HepG2 (cell line): ENCODE results near the gene SELENOH. TPM values are rescaled to one million over a fixed set of nuclear protein-coding genes. Genes with fewer than 3 reads are reported as not detected.

ENCODE experiments used
- ATM ChIP-seq: fragments of 450-650 bp; IDR thresholded peaks from 2 replicates; pipeline ENCODE4 v1.7.1; 2017; ENCODE audit warnings: mild to moderate bottlenecking, borderline replicate concordance
- CBX5 ChIP-seq: sonication (generic); formaldehyde crosslinking; IDR thresholded peaks from 2 replicates; pipeline ENCODE4 v1.4.0; 2020; ENCODE audit warnings: missing genetic modification reagents, borderline replicate concordance
- GTF2F1 ChIP-seq: fragments of 150-350 bp; IDR thresholded peaks from 2 replicates; pipeline ENCODE4 v1.6.1; 2014; ENCODE audit warnings: low read length
- HDAC2 ChIP-seq: sonication (generic); formaldehyde crosslinking; IDR thresholded peaks from 2 replicates; pipeline ENCODE4 v1.4.0; 2020; ENCODE audit warnings: missing genetic modification reagents
- HIVEP1 ChIP-seq: sonication (generic); formaldehyde crosslinking; IDR thresholded peaks from 2 replicates; pipeline ENCODE4 v1.4.0; 2020; ENCODE audit warnings: mild to moderate bottlenecking, missing genetic modification reagents
- IRF2 ChIP-seq: IDR thresholded peaks from 2 replicates; pipeline ENCODE4 v1.6.1; 2018; ENCODE audit warnings: missing genetic modification reagents, missing compliant biosample characterization
- MEIS2 ChIP-seq: sonication (generic); formaldehyde crosslinking; IDR thresholded peaks from 2 replicates; pipeline ENCODE4 v1.9.0; 2021; ENCODE audit warnings: mild to moderate bottlenecking, missing genetic modification reagents
- MIER3 ChIP-seq: IDR thresholded peaks from 2 replicates; pipeline ENCODE4 v1.6.1; 2016; ENCODE audit warnings: missing compliant biosample characterization, borderline replicate concordance
- MIXL1 ChIP-seq: IDR thresholded peaks from 2 replicates; pipeline ENCODE4 v1.6.1; 2016
- NR0B2 ChIP-seq: sonication (generic); formaldehyde crosslinking; IDR thresholded peaks from 2 replicates; pipeline ENCODE4 v1.4.0; 2020; ENCODE audit warnings: mild to moderate bottlenecking, missing genetic modification reagents
- NR2F6 ChIP-seq, 2 experiments: IDR thresholded peaks; 2 replicates each; pipeline ENCODE4 v1.6.1; 2016; ENCODE audit warnings: antibody characterized with exemption in 1 of 2, mild to moderate bottlenecking in 1 of 2
- PRMT3 ChIP-seq: sonication (generic); formaldehyde crosslinking; IDR thresholded peaks from 2 replicates; pipeline ENCODE4 v1.8.1; 2022; ENCODE audit warnings: low read depth, mild to moderate bottlenecking, moderate library complexity, missing genetic modification reagents, borderline replicate concordance
- SNAPC4 ChIP-seq: sonication (generic); formaldehyde crosslinking; IDR thresholded peaks from 2 replicates; pipeline ENCODE4 v1.4.0; 2020; ENCODE audit warnings: mild to moderate bottlenecking, missing genetic modification reagents
- TFAP4 ChIP-seq: sonication (generic); IDR thresholded peaks from 2 replicates; pipeline ENCODE4 v1.6.1; 2016; ENCODE audit warnings: low read depth, borderline replicate concordance
- TFE3 ChIP-seq: IDR thresholded peaks from 2 replicates; pipeline ENCODE4 v1.6.1; 2016
- ZBTB34 ChIP-seq: sonication (generic); formaldehyde crosslinking; IDR thresholded peaks from 2 replicates; pipeline ENCODE4 v1.8.0; 2022; ENCODE audit warnings: mild to moderate bottlenecking, missing genetic modification reagents
- ZMYM3 ChIP-seq: sonication (generic); formaldehyde crosslinking; IDR thresholded peaks from 2 replicates; pipeline ENCODE4 v1.5.1; 2020; ENCODE audit warnings: mild to moderate bottlenecking, missing genetic modification reagents
- ZNF441 ChIP-seq: sonication (generic); formaldehyde crosslinking; IDR thresholded peaks from 2 replicates; pipeline ENCODE4 v1.7.0; 2021; ENCODE audit warnings: missing genetic modification reagents, borderline replicate concordance
- ZNF674 ChIP-seq: sonication (generic); formaldehyde crosslinking; IDR thresholded peaks from 2 replicates; pipeline ENCODE4 v1.5.0; 2020; ENCODE audit warnings: low read depth, mild to moderate bottlenecking, missing genetic modification reagents
- ZNF792 ChIP-seq: IDR thresholded peaks from 2 replicates; pipeline ENCODE4 v1.6.1; 2016
- polyA plus RNA-seq, 8 experiments: library from polyadenylated mRNA; depleted of rRNA in 3 of 8; stranded (reverse) in 7 of 8; unstranded in 1 of 8; fragments of >200 nt; fragmentation: Illumina TruSeq in 4 of 8; extraction: Trizol in 4 of 8; gene quantifications; 2 replicates each; pipeline versions ENCODE4 v1.2.1 to v1.2.3, GENCODE V29; 2011 to 2016; ENCODE audit warnings: low read depth in 4 of 8, missing spikeins in 1 of 8, mixed read lengths in 1 of 8; ENCODE audit not compliant: insufficient read depth in 1 of 8
- total RNA-seq, 5 experiments: library from RNA; depleted of rRNA; stranded (reverse); fragments of >200 nt; fragmentation: Illumina TruSeq; extraction: Trizol; gene quantifications; 2 replicates each; pipeline ENCODE4 v1.2.3, GENCODE V29; 2016; ENCODE audit warnings: low read depth in 1 of 5

SELENOH gene
- total and polyA plus RNA-seq, 2 of the 13 experiments (the other 11 are each of a cell fraction or from before 2014, with no cell fraction given): 27.2 to 77.4 TPM

- TF ChIP-seq TFAP4 (peak; percentile 35; the same call in 1 of the 2 replicates), MIER3 (CRISPR knock-in tag) (peak; percentile 28; the same call in 1 of the 2 replicates), ZNF674 (no peak), MIXL1 (peak; percentile 66; the same call in 1 of the 2 replicates), ZNF792 (peak; percentile 70; the same call in 1 of the 2 replicates), NR2F6 (IDR thresholded peaks at IDR 0.05) (peak; percentile 16; the same call in 1 of the 2 replicates), NR2F6 (CRISPR knock-in tag; IDR thresholded peaks at IDR 0.05) (no peak), GTF2F1 (peak; percentile 61; the same call in 1 of the 2 replicates), MEIS2 (CRISPR knock-in tag) (no peak), ZMYM3 (CRISPR knock-in tag) (no peak), CBX5 (CRISPR knock-in tag) (no peak), IRF2 (CRISPR knock-in tag) (0 out of 2 replicates have a peak, but pooled peaks have one; percentile 60), HDAC2 (CRISPR knock-in tag) (peak; percentile 49; the same call in 1 of the 2 replicates), ZBTB34 (0 out of 2 replicates have a peak, but pooled peaks have one; percentile 49), TFE3 (CRISPR knock-in tag) (peak; percentile 31; the same call in 1 of the 2 replicates), ZNF441 (CRISPR knock-in tag) (no peak; the same call in 1 of the 2 replicates), ATM (no peak), PRMT3 (no peak), SNAPC4 (CRISPR knock-in tag) (no peak), HIVEP1 (no peak), NR0B2 (CRISPR knock-in tag) (no peak)
Measured at GRCh38 chr11:57761301-57762234, 20.3 kb downstream of the SELENOH start, which contains the start of gene CTNND1 (continued).
